ENCODE measurements around the gene PTPRJ. TPM values are rescaled to one million over a fixed set of nuclear protein-coding genes. Genes with fewer than 3 reads are reported as not detected.

Gene PTPRJ
- polyA plus RNA-seq, 1 donor from 2014 or later: 8.6 TPM

- no peak for TF ChIP-seq TAF1 (IDR thresholded peaks at IDR 0.05; ENCODE audit: low read depth)
- TF ChIP-seq RAD21 (conservative IDR thresholded peaks at IDR 0.05): no peak
These were observed 15.0 kb downstream of the PTPRJ start (continued) for GRCh38 chr11:47995360-47995769.

GRCh38 chr11:47997063-47998053 lies 17.0 kb downstream of the PTPRJ start:
- H3F3A ChIP-seq (ENCODE audit: insufficient read depth, low read length, poor library complexity, severe bottlenecking): no peaks in the 10 kb centered on the region
- H3K79me2 ChIP-seq (replicated peaks; ENCODE audit: insufficient read depth, low read length): peaks cover 11% of the 10 kb centered on the region
- TF ChIP-seq, protein P1, sequence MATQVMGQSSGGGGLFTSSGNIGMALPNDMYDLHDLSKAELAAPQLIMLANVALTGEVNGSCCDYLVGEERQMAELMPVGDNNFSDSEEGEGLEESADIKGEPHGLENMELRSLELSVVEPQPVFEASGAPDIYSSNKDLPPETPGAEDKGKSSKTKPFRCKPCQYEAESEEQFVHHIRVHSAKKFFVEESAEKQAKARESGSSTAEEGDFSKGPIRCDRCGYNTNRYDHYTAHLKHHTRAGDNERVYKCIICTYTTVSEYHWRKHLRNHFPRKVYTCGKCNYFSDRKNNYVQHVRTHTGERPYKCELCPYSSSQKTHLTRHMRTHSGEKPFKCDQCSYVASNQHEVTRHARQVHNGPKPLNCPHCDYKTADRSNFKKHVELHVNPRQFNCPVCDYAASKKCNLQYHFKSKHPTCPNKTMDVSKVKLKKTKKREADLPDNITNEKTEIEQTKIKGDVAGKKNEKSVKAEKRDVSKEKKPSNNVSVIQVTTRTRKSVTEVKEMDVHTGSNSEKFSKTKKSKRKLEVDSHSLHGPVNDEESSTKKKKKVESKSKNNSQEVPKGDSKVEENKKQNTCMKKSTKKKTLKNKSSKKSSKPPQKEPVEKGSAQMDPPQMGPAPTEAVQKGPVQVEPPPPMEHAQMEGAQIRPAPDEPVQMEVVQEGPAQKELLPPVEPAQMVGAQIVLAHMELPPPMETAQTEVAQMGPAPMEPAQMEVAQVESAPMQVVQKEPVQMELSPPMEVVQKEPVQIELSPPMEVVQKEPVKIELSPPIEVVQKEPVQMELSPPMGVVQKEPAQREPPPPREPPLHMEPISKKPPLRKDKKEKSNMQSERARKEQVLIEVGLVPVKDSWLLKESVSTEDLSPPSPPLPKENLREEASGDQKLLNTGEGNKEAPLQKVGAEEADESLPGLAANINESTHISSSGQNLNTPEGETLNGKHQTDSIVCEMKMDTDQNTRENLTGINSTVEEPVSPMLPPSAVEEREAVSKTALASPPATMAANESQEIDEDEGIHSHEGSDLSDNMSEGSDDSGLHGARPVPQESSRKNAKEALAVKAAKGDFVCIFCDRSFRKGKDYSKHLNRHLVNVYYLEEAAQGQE (IDR thresholded peaks at IDR 0.05; ENCODE audit: borderline replicate concordance): no peak
- no peak for TF ChIP-seq MXI1 (conservative IDR thresholded peaks at IDR 0.05; ENCODE audit: poor library complexity, severe bottlenecking)
- no peak for TF ChIP-seq EZH2 (IDR thresholded peaks at IDR 0.05; ENCODE audit: borderline replicate concordance, insufficient read depth, low read length, poor library complexity, severe bottlenecking)
- no peak for TF ChIP-seq TAF1 (IDR thresholded peaks at IDR 0.05; ENCODE audit: low read depth)
- TF ChIP-seq SMC3 (conservative IDR thresholded peaks at IDR 0.05; ENCODE audit: poor library complexity): no peak
- TF ChIP-seq POLR2AphosphoS5 (IDR thresholded peaks at IDR 0.05): no peak
- no peak for TF ChIP-seq CTCF (IDR thresholded peaks at IDR 0.05; ENCODE audit: poor library complexity, severe bottlenecking)
- no peak for TF ChIP-seq EP300 (conservative IDR thresholded peaks at IDR 0.05; ENCODE audit: poor library complexity, severe bottlenecking)
- no peak for TF ChIP-seq RAD21 (conservative IDR thresholded peaks at IDR 0.05)
- no peak overlapping the region for H3K4me3 ChIP-seq (ENCODE audit: low read length)
- no peak overlapping the region for H3K9ac ChIP-seq (ENCODE audit: low read length)
- H3K27ac ChIP-seq (ENCODE audit: low read length): no peak overlapping the region
- H3K36me3 ChIP-seq (ENCODE audit: insufficient read depth, low read length): no peaks in the 10 kb centered on the region
- no peak overlapping the region for H2AFZ ChIP-seq (ENCODE audit: low read depth, low read length)
- H3K4me2 ChIP-seq (ENCODE audit: low read length): no peak overlapping the region
- no peaks in the 10 kb centered on the region for H3K9me2 ChIP-seq (ENCODE audit: insufficient read depth, low read length)
- H3K27me3 ChIP-seq (ENCODE audit: insufficient read depth, low read depth, low read length): no peaks in the 10 kb centered on the region
- no peaks in the 10 kb centered on the region for H4K20me1 ChIP-seq (ENCODE audit: insufficient read depth)
- H3K9me3 ChIP-seq (ENCODE audit: low read length): no peaks in the 10 kb centered on the region

DNA sequence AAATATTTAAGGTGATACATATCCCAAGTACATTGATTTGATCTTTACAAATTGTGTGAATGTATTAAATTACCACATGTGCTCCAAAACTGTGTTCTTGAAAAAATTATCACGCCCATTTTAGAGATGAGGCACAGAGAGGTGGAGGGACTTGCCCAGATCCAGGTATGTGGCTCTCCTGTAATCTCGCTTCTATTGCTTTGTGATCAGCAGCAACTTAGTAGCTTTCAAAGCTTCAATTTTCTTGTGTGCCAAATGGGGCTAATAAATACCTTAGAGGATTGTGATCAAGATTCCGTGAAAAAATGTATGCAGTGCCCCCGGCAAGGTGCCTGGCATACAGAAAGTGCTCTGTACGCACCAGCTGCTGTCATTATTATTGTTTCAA lies 18.0 kb downstream of the PTPRJ start:
- no peak for TF ChIP-seq TAF1 (IDR thresholded peaks at IDR 0.05; ENCODE audit: low read depth)
- no peak for TF ChIP-seq MXI1 (conservative IDR thresholded peaks at IDR 0.05; ENCODE audit: poor library complexity, severe bottlenecking)
- TF ChIP-seq POLR2AphosphoS5 (IDR thresholded peaks at IDR 0.05): no peak
- no peak for TF ChIP-seq CTCF (IDR thresholded peaks at IDR 0.05; ENCODE audit: poor library complexity, severe bottlenecking)
- no peak for TF ChIP-seq SMC3 (conservative IDR thresholded peaks at IDR 0.05; ENCODE audit: poor library complexity)
- TF ChIP-seq EZH2 (IDR thresholded peaks at IDR 0.05; ENCODE audit: borderline replicate concordance, insufficient read depth, low read length, poor library complexity, severe bottlenecking): no peak
- TF ChIP-seq EP300 (conservative IDR thresholded peaks at IDR 0.05; ENCODE audit: poor library complexity, severe bottlenecking): no peak
- TF ChIP-seq, protein P1 (IDR thresholded peaks at IDR 0.05; ENCODE audit: borderline replicate concordance): no peak
- no peak for TF ChIP-seq RAD21 (conservative IDR thresholded peaks at IDR 0.05)
- Histone ChIP-seq H3K27me3 (ENCODE audit: insufficient read depth, low read depth, low read length) (no peaks in the 10 kb centered on the region), H4K20me1 (ENCODE audit: insufficient read depth) (no peaks in the 10 kb centered on the region), H3K27ac (ENCODE audit: low read length) (no peak overlapping the region), H3F3A (ENCODE audit: insufficient read depth, low read length, poor library complexity, severe bottlenecking) (no peaks in the 10 kb centered on the region), H3K4me2 (ENCODE audit: low read length) (no peak overlapping the region), H3K9me2 (ENCODE audit: insufficient read depth, low read length) (no peaks in the 10 kb centered on the region), H3K79me2 (replicated peaks; ENCODE audit: insufficient read depth, low read length) (peaks cover 11% of the 10 kb centered on the region), H2AFZ (ENCODE audit: low read depth, low read length) (no peak overlapping the region), H3K4me3 (ENCODE audit: low read length) (no peak overlapping the region), H3K9me3 (ENCODE audit: low read length) (no peaks in the 10 kb centered on the region), H3K9ac (ENCODE audit: low read length) (no peak overlapping the region), H3K36me3 (ENCODE audit: insufficient read depth, low read length) (no peaks in the 10 kb centered on the region)
